ENCODE results near the gene B4GALNT4.

DNA sequence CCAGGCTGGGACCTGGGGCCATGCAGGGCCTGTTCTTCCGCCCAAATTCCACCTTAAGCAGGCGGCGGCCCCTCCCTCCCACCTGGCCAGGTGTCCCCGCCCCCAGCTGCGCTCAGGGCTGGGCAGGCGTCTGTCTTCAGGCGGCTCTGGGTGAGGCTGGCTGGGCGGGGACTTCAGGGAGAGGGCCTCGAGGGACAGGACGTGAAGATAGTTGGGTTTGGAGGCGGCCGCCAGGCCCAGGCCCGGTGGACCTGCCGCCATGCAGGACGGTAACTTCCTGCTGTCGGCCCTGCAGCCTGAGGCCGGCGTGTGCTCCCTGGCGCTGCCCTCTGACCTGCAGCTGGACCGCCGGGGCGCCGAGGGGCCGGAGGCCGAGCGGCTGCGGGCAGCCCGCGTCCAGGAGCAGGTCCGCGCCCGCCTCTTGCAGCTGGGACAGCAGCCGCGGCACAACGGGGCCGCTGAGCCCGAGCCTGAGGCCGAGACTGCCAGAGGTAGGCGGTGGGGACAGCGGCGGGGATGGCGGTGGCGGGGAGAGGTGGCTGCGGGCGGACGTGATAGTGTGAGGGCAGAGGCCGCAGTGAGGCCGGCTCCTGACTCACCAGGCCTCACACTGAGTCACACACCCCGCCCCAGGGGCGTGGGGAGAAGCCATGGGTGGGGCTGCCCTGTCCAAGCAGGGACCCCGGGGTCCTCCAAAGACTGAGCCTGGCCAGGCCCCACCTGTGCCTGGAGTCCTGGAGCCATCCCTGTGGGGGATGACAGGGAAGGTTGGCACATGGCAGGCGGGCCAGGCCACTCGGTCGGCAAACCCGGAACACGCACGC lies 24.9 kb downstream of the B4GALNT4 start, which contains the start of gene PKP3:
- TF ChIP-seq, protein P1, sequence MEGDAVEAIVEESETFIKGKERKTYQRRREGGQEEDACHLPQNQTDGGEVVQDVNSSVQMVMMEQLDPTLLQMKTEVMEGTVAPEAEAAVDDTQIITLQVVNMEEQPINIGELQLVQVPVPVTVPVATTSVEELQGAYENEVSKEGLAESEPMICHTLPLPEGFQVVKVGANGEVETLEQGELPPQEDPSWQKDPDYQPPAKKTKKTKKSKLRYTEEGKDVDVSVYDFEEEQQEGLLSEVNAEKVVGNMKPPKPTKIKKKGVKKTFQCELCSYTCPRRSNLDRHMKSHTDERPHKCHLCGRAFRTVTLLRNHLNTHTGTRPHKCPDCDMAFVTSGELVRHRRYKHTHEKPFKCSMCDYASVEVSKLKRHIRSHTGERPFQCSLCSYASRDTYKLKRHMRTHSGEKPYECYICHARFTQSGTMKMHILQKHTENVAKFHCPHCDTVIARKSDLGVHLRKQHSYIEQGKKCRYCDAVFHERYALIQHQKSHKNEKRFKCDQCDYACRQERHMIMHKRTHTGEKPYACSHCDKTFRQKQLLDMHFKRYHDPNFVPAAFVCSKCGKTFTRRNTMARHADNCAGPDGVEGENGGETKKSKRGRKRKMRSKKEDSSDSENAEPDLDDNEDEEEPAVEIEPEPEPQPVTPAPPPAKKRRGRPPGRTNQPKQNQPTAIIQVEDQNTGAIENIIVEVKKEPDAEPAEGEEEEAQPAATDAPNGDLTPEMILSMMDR (IDR thresholded peaks at IDR 0.05; ENCODE audit: control extremely low read depth in 1 of 3, insufficient read depth in 1 of 3, low read depth in 1 of 3, low read length in 3 of 3): no peak
- TF ChIP-seq, protein P2, sequence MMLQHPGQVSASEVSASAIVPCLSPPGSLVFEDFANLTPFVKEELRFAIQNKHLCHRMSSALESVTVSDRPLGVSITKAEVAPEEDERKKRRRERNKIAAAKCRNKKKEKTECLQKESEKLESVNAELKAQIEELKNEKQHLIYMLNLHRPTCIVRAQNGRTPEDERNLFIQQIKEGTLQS (IDR thresholded peaks at IDR 0.05; ENCODE audit: insufficient read depth, low read depth, low read length): no peak
- TF ChIP-seq TCF12 (IDR thresholded peaks at IDR 0.05; ENCODE audit: low read depth, low read length) (no peak), RAD21 (IDR thresholded peaks at IDR 0.05 in 1 of 2, conservative IDR thresholded peaks at IDR 0.05 in 1 of 2; ENCODE audit: low read depth in 2 of 2, low read length in 2 of 2) (no peak), RFX5 (IDR thresholded peaks at IDR 0.05; ENCODE audit: borderline replicate concordance, low read depth, low read length) (no peak), TAF1 (IDR thresholded peaks at IDR 0.05; ENCODE audit: low read depth, low read length) (no peak; the same call in 1 of the 2 replicates), POLR2A (IDR thresholded peaks at IDR 0.05; ENCODE audit: control extremely low read depth in 1 of 2, low read depth in 2 of 2, low read length in 2 of 2) (no peak)

Data from H1 (cell line).